Mucosa of gallbladder (tissue), 1 donor: ENCODE data around the gene CACNA1C. TPM values are rescaled to one million over a fixed set of nuclear protein-coding genes. Genes with fewer than 3 reads are reported as not detected.

Experiments
- DNase-seq: peaks from one replicate; pipeline ENCODE4 v3.0.0-alpha.2; 2020; ENCODE audit warnings: low spot score
- total RNA-seq: library from RNA; stranded (reverse); gene quantifications from one replicate; pipeline ENCODE4 v1.2.1, GENCODE V29; 2021
- donor health status: DM: no; HTN: no; CAD: no.

CACNA1C gene
- 19.3 TPM for total RNA-seq

- DNase-seq: peak; percentile 40
These were observed at the start of gene CACNA1C for GRCh38 chr12:2052826-2053678. Gene CACNA1C (plus strand): TSS chr12:2052987. CDS start chr12:2053563, 576 bp downstream.

- DNase-seq: no peak
These were observed 49.1 kb upstream of the CACNA1C start for GRCh38 chr12:2003676-2004112.

- DNase-seq: peak; percentile 97
These were observed 48.5 kb upstream of the CACNA1C start, which contains the start of gene DCP1B for GRCh38 chr12:2004113-2004929. Gene DCP1B (minus strand): TSS chr12:2004457. CDS start chr12:2004431, 26 bp downstream.

- peak; percentile 44 for DNase-seq
These were observed 44.1 kb upstream of the CACNA1C start for GRCh38 chr12:2008677-2009076.

- no peak for DNase-seq
These were observed 43.2 kb upstream of the CACNA1C start for GRCh38 chr12:2009623-2010022.

GRCh38 chr12:2011643-2012607, 40.9 kb upstream of the CACNA1C start:
- DNase-seq: no peak

GRCh38 chr12:2013086-2013485, 39.7 kb upstream of the CACNA1C start:
- DNase-seq: no peak

GRCh38 chr12:2013527-2014223, 39.1 kb upstream of the CACNA1C start:
- peak; percentile 50 for DNase-seq

GRCh38 chr12:2014231-2014630, 38.6 kb upstream of the CACNA1C start:
- no peak for DNase-seq

- DNase-seq: no peak
These were observed 35.8 kb upstream of the CACNA1C start for GRCh38 chr12:2016862-2017545.

- DNase-seq: no peak
These were observed 35.0 kb upstream of the CACNA1C start for GRCh38 chr12:2017546-2018337.

- no peak for DNase-seq
These were observed 34.4 kb upstream of the CACNA1C start for GRCh38 chr12:2018391-2018790.

GRCh38 chr12:2019126-2019525, 33.7 kb upstream of the CACNA1C start:
- DNase-seq: no peak

- no peak for DNase-seq
These were observed 32.3 kb upstream of the CACNA1C start for GRCh38 chr12:2020511-2020910.

- no peak for DNase-seq
These were observed 29.4 kb upstream of the CACNA1C start for GRCh38 chr12:2023365-2023764.

GRCh38 chr12:2027351-2027750, 25.4 kb upstream of the CACNA1C start:
- no peak for DNase-seq

GRCh38 chr12:2029851-2030250, 22.9 kb upstream of the CACNA1C start:
- no peak for DNase-seq

- DNase-seq: no peak
These were observed 20.3 kb upstream of the CACNA1C start for GRCh38 chr12:2032506-2032905.
